AG09309 (cell line): Measurements from ENCODE around the gene LRRD1.

Source experiments
- DNase-seq: peaks from one replicate; pipeline ENCODE4 v3.0.0-alpha.2; 2010; ENCODE audit warnings: low read depth
- H3K4me3 ChIP-seq: 2 replicates; pipeline ENCODE4 v1.5.1; 2011; ENCODE audit warnings: mild to moderate bottlenecking, low read depth, low read length, moderate library complexity; ENCODE audit not compliant: control insufficient read depth
- CTCF ChIP-seq: IDR thresholded peaks from 2 replicates; pipeline ENCODE4 v1.5.1; 2011; ENCODE audit warnings: mild to moderate bottlenecking, low read depth, low read length, inconsistent platforms; ENCODE audit not compliant: insufficient read depth, control insufficient read depth; ENCODE audit errors: missing control alignments

LRRD1 gene

GRCh38 chr7:92100534-92100933 lies 78.4 kb downstream of the LRRD1 start:
- no peak for DNase-seq

GRCh38 chr7:92095380-92095779 lies 83.6 kb downstream of the LRRD1 start:
- DNase-seq: no peak
- H3K4me3 ChIP-seq: no peak overlapping the region
- no peak for TF ChIP-seq CTCF

More at GRCh38 chr7:92100534-92100933, 78.4 kb downstream of the LRRD1 start:
- no peak overlapping the region for H3K4me3 ChIP-seq
- TF ChIP-seq CTCF: no peak
